Esophagus squamous epithelium (tissue), 5 donors: ENCODE measurements around the gene BRD9. TPM values are rescaled to one million over a fixed set of nuclear protein-coding genes. Genes with fewer than 3 reads are reported as not detected.
"Not testable (repeated sequence)": the region's sequence is repeated elsewhere in the genome, so short reads cannot be mapped to it uniquely, and the experiment has no call there.

Experiments used
- DNase-seq: peaks from one replicate; lab custom pipeline; 2025; lab: John Stamatoyannopoulos, UW
- H3K27ac ChIP-seq, 4 donors: fragments of 200-600 bp; sonication (generic); one replicate each; pipeline ENCODE4 v1.5.1; 2016 to 2019; ENCODE audit warnings: mild to moderate bottlenecking in 1 of 4
- H3K27me3 ChIP-seq, 4 donors: fragments of 200-600 bp; sonication (generic); 1 replicate in 3 of 4; 2 replicates in 1 of 4; pipeline versions ENCODE4 v1.5.1 to v1.6.0; 2017 to 2021; ENCODE audit warnings: antibody characterized with exemption in 1 of 4
- H3K36me3 ChIP-seq, 3 donors: fragments of 200-600 bp; sonication (generic); one replicate each; pipeline ENCODE4 v1.5.1; 2016 to 2019
- H3K4me1 ChIP-seq, 3 donors: fragments of 200-600 bp; sonication (generic); one replicate each; pipeline ENCODE4 v1.5.1; 2017 to 2019
- H3K4me3 ChIP-seq, 4 donors: fragments of 200-600 bp; sonication (generic); 1 replicate in 3 of 4; 2 replicates in 1 of 4; pipeline ENCODE4 v1.5.1; 2016 to 2019; ENCODE audit warnings: mild to moderate bottlenecking in 2 of 4, moderate library complexity in 1 of 4
- H3K9me3 ChIP-seq, 3 donors: fragments of 200-600 bp; sonication (generic); one replicate each; pipeline ENCODE4 v1.5.1; 2016 to 2019
- CTCF ChIP-seq, 6 experiments: fragments of 450-650 bp in 4 of 6; fragments of 200-600 bp in 2 of 6; sonication (generic) in 2 of 6; IDR thresholded peaks; one replicate each; pipeline ENCODE4 v1.5.1; 2016 to 2019; ENCODE audit warnings: antibody characterized with exemption in 6 of 6, mild to moderate bottlenecking in 4 of 6, moderate library complexity in 4 of 6
- POLR2A ChIP-seq, 4 donors: fragments of 450-650 bp; IDR thresholded peaks; one replicate each; pipeline ENCODE4 v1.6.1; 2017; ENCODE audit warnings: antibody characterized with exemption in 4 of 4, mild to moderate bottlenecking in 4 of 4, moderate library complexity in 3 of 4
- WGBS, 2 donors: methylation state at CpG; one replicate each; pipeline ENCODE4 v1.1.5; 2018; 5-methylcytosine and 5-hydroxymethylcytosine counted together
- intact Hi-C: fragments of 100-400 bp; cut with DNase I; formaldehyde crosslinking; loops from one replicate; pipeline ENCODE4 v1.15.0; 2022
- total RNA-seq, 4 donors: library from RNA; depleted of rRNA; stranded (reverse); fragments of >200 nt; gene quantifications; one replicate each; pipeline ENCODE4 v1.1.0, GENCODE V29; 2016
- donor health status: DM: yes; HTN: yes; CAD: no.

BRD9 gene
- total RNA-seq, 4 donors from 2014 or later, result 16.1 to 35.7 (median 22.3) TPM

- DNase-seq, result no peak
- no peak overlapping the region for H3K4me3 ChIP-seq
- no peak overlapping the region for H3K27ac ChIP-seq
- peaks cover 0 to 6% (median 0%) of the 10 kb centered on the region in 3 donors for H3K36me3 ChIP-seq
- no peak for TF ChIP-seq CTCF (IDR thresholded peaks at IDR 0.05)
- TF ChIP-seq POLR2A (IDR thresholded peaks at IDR 0.05), result no peak
- peaks cover 5 to 13% (median 5%) of the 10 kb centered on the region in 3 donors for H3K4me1 ChIP-seq
- intact Hi-C loops, result loop anchor here (10.0 kb wide), 1 partner anchor 243 kb away; no protein-coding TSS in a partner anchor
- H3K27me3 ChIP-seq, result peaks cover 0 to 32% (median 0%) of the 10 kb centered on the region in 4 donors
- 89 to 99% methylated on average over 5 to 6 of the region's 9 CpGs for WGBS, 2 donors
- no peaks in the 10 kb centered on the region for H3K9me3 ChIP-seq
Measured at GRCh38 chr5:921456-922435, 29.1 kb upstream of the BRD9 start.

- Histone ChIP-seq H3K4me1 (peaks cover 0 to 5% (median 0%) of the 10 kb centered on the region in 3 donors), H3K9me3 (no peaks in the 10 kb centered on the region), H3K36me3 (peaks cover 0 to 21% (median 0%) of the 10 kb centered on the region in 3 donors), H3K27me3 (peaks cover 0 to 18% (median 0%) of the 10 kb centered on the region in 4 donors), H3K27ac (no peak overlapping the region), H3K4me3 (no peak overlapping the region)
- no peak for DNase-seq
- 89% methylated on average over 7 of the region's 7 CpGs for WGBS, 2 donors
- TF ChIP-seq CTCF (IDR thresholded peaks at IDR 0.05) (no peak), POLR2A (IDR thresholded peaks at IDR 0.05) (no peak)
- intact Hi-C loops, result loop anchor here (10.0 kb wide), 1 partner anchor 244 kb away; no protein-coding TSS in a partner anchor
Measured at GRCh38 chr5:920321-920720, 27.7 kb upstream of the BRD9 start.

GRCh38 chr5:919356-920000, 26.9 kb upstream of the BRD9 start:
- peaks cover 0 to 10% (median 0%) of the 10 kb centered on the region in 4 donors for H3K27me3 ChIP-seq
- 89 to 93% methylated on average over 9 of the region's 9 CpGs for WGBS, 2 donors
- DNase-seq, result no peak
- no peak for TF ChIP-seq POLR2A (IDR thresholded peaks at IDR 0.05)
- no peak for TF ChIP-seq CTCF (IDR thresholded peaks at IDR 0.05)
- no peak overlapping the region for H3K4me3 ChIP-seq
- H3K4me1 ChIP-seq, result peaks cover 0 to 5% (median 0%) of the 10 kb centered on the region in 3 donors
- H3K9me3 ChIP-seq, result no peaks in the 10 kb centered on the region
- no peak overlapping the region for H3K27ac ChIP-seq
- peaks cover 0 to 29% (median 0%) of the 10 kb centered on the region in 3 donors for H3K36me3 ChIP-seq
- intact Hi-C loops, result no loop called here

- intact Hi-C loops, H3K27ac ChIP-seq, H3K9me3 ChIP-seq, H3K4me3 ChIP-seq, H3K4me1 ChIP-seq, H3K27me3 ChIP-seq, DNase-seq: not testable (repeated sequence)
- peaks cover 0 to 33% (median 0%) of the 10 kb centered on the region in 3 donors for H3K36me3 ChIP-seq
- 97% methylated on average over 3 to 5 of the region's 5 CpGs for WGBS, 2 donors
Measured at GRCh38 chr5:918717-919116, 26.1 kb upstream of the BRD9 start.

GRCh38 chr5:916441-917293, 24.1 kb upstream of the BRD9 start:
- 85 to 96% methylated on average over 5 to 10 of the region's 14 CpGs for WGBS, 2 donors

More at GRCh38 chr5:916441-917293, 24.1 kb upstream of the BRD9 start:
- Histone ChIP-seq H3K36me3 (peaks cover 0 to 33% (median 0%) of the 10 kb centered on the region in 3 donors), H3K9me3 (no peaks in the 10 kb centered on the region), H3K4me3 (no peak overlapping the region), H3K4me1 (peaks cover 0 to 9% (median 7%) of the 10 kb centered on the region in 3 donors), H3K27me3 (no peaks in the 10 kb centered on the region), H3K27ac (no peak overlapping the region)
- intact Hi-C loops, result no loop called here
- no peak for TF ChIP-seq CTCF (IDR thresholded peaks at IDR 0.05)
- TF ChIP-seq POLR2A (IDR thresholded peaks at IDR 0.05), result no peak
- no peak for DNase-seq
